ENCODE data around the gene FAM210B.

GRCh38 chr20:56393653-56394052 is 34.9 kb downstream of the FAM210B start:
- TF ChIP-seq GATA3 (IDR thresholded peaks at IDR 0.05; ENCODE audit: low read depth, low read length) (no peak), GATA2 (IDR thresholded peaks at IDR 0.05; ENCODE audit: low read depth, low read length) (no peak)

Data from SH-SY5Y (cell line).